HCT116 (cell line): ENCODE results near the gene POLR2H. TPM values are rescaled to one million over a fixed set of nuclear protein-coding genes. Genes with fewer than 3 reads are reported as not detected.
A peak's percentile ranks its signal among the peaks of the same experiment; 100 is the strongest.

Experiments used
- ATAC-seq: fragments of 200-7000 bp; cut with Tn5 transposase; 2 replicates; pipeline ENCODE4 v1.9.1; 2020; ENCODE audit warnings: mild to moderate bottlenecking, moderate library complexity
- BruUV-seq: library from RNA; stranded (reverse); fragments of 400-500 nt; replicated peaks from 2 replicates; lab custom pipeline; 2021; lab: Mats Ljungman, UMichigan
- CTCF ChIA-PET: fragments of 300-600 bp; sonication (Branson Sonifier 250); formaldehyde crosslinking; loops from one replicate; lab custom pipeline; 2021; ENCODE audit warnings: antibody characterized with exemption; lab: Charles Lee
- POLR2A ChIA-PET: fragments of 300-600, 350-600 bp; sonication (Branson Sonifier 250); formaldehyde crosslinking; loops from one replicate; lab custom pipeline; 2021; ENCODE audit warnings: antibody characterized with exemption; lab: Charles Lee
- RAD21 ChIA-PET, 2 experiments: fragments of 300-600 bp; sonication (Branson Sonifier 250); formaldehyde crosslinking; loops; one replicate each; lab custom pipeline; 2023; ENCODE audit warnings: low total read pairs in 2 of 2; ENCODE audit not compliant: uncharacterized antibody in 2 of 2, unreplicated experiment in 2 of 2, low non-redundant PET in 1 of 2; lab: Charles Lee
- DNase-seq: peaks from one replicate; pipeline ENCODE4 v3.0.0-alpha.2; 2010; ENCODE audit warnings: low read depth, low spot score
- H2AFZ ChIP-seq: fragments of 200-600 bp; shearing (Covaris generic), sonication (generic); 2 replicates; pipeline ENCODE4 v1.6.1; 2017; ENCODE audit warnings: low read depth, mixed run types, mixed read lengths, antibody characterized with exemption, low read length; ENCODE audit not compliant: poor library complexity, severe bottlenecking
- H3K27ac ChIP-seq: 2 replicates; pipeline ENCODE4 v1.5.1; 2012; ENCODE audit warnings: low read depth, low read length
- H3K27me3 ChIP-seq: fragments of 200-600 bp; sonication (generic); 2 replicates; pipeline ENCODE4 v1.6.1; 2016; ENCODE audit warnings: mixed run types, low read length, mixed read lengths; ENCODE audit not compliant: insufficient read depth
- H3K36me3 ChIP-seq, 2 experiments: fragments of 200-500 bp in 1 of 2; fragments of 200-600 bp in 1 of 2; sonication (Bioruptor generic) in 1 of 2; sonication (generic) in 1 of 2; 2 replicates each; pipeline versions ENCODE4 v1.5.1 to v1.6.1; 2014 to 2016; ENCODE audit warnings: low read length in 2 of 2, inconsistent platforms in 1 of 2, mixed read lengths in 1 of 2, mixed run types in 1 of 2; ENCODE audit not compliant: insufficient read depth in 2 of 2, control insufficient read depth in 1 of 2
- H3K4me1 ChIP-seq, 2 experiments: fragments of 200-600 bp in 1 of 2; sonication (generic) in 1 of 2; 2 replicates each; pipeline versions ENCODE4 v1.5.1 to v1.6.1; 2012 to 2017; ENCODE audit warnings: low read length in 2 of 2, inconsistent platforms in 1 of 2, mild to moderate bottlenecking in 1 of 2, mixed read lengths in 1 of 2, mixed run types in 1 of 2, moderate library complexity in 1 of 2; ENCODE audit not compliant: insufficient read depth in 2 of 2, control insufficient read depth in 1 of 2
- H3K4me2 ChIP-seq: fragments of 200-600 bp; sonication (generic); 2 replicates; pipeline ENCODE4 v1.6.1; 2017; ENCODE audit warnings: mixed run types, low read length, mixed read lengths
- H3K4me3 ChIP-seq, 2 experiments: fragments of 200-600 bp in 1 of 2; sonication (generic) in 1 of 2; replicated peaks in 1 of 2; 2 replicates each; pipeline ENCODE4 v1.5.1; 2011 to 2016; ENCODE audit warnings: low read length in 2 of 2, control low read depth in 1 of 2, low read depth in 1 of 2, mild to moderate bottlenecking in 1 of 2, mixed read lengths in 1 of 2, mixed run types in 1 of 2
- H3K79me2 ChIP-seq: fragments of 200-600 bp; sonication (generic); 2 replicates; pipeline ENCODE4 v1.6.1; 2017; ENCODE audit warnings: mild to moderate bottlenecking, mixed run types, low read length, moderate library complexity, mixed read lengths; ENCODE audit not compliant: insufficient read depth
- H3K9ac ChIP-seq: fragments of 200-600 bp; sonication (generic); 2 replicates; pipeline ENCODE4 v1.6.1; 2016; ENCODE audit warnings: low read length, mixed read lengths
- H3K9me2 ChIP-seq: fragments of 200-600 bp; sonication (generic), shearing (Covaris generic); 2 replicates; pipeline ENCODE4 v1.6.1; 2017; ENCODE audit warnings: mixed run types, mild to moderate bottlenecking, moderate library complexity; ENCODE audit not compliant: insufficient read depth
- H3K9me3 ChIP-seq, 2 experiments: fragments of 200-500 bp in 1 of 2; fragments of 200-600 bp in 1 of 2; sonication (Bioruptor generic) in 1 of 2; sonication (generic) in 1 of 2; 2 replicates each; pipeline ENCODE4 v1.6.1; 2014 to 2017; ENCODE audit warnings: low read length in 2 of 2, mixed read lengths in 2 of 2, inconsistent platforms in 1 of 2, low read depth in 1 of 2, mild to moderate bottlenecking in 1 of 2, mixed run types in 1 of 2, moderate library complexity in 1 of 2; ENCODE audit not compliant: control insufficient read depth in 1 of 2, insufficient read depth in 1 of 2
- H4K20me1 ChIP-seq: fragments of 200-600 bp; sonication (generic), shearing (Covaris generic); 2 replicates; pipeline ENCODE4 v1.6.1; 2017; ENCODE audit warnings: mixed run types, mild to moderate bottlenecking, moderate library complexity; ENCODE audit not compliant: insufficient read depth
- CBX3 ChIP-seq: IDR thresholded peaks from 2 replicates; pipeline ENCODE4 v1.6.1; 2012; ENCODE audit warnings: low read depth
- CEBPB ChIP-seq: IDR thresholded peaks from 2 replicates; pipeline ENCODE4 v1.6.1; 2012; ENCODE audit warnings: low read depth
- CTCF ChIP-seq, 3 experiments: fragments of 200-600 bp in 1 of 3; sonication (generic) in 1 of 3; IDR thresholded peaks in 2 of 3; conservative IDR thresholded peaks in 1 of 3; 2 replicates each; pipeline ENCODE4 v1.5.1; 2012 to 2017; ENCODE audit warnings: low read depth in 2 of 3, low read length in 2 of 3, antibody characterized with exemption in 1 of 3, borderline replicate concordance in 1 of 3, control low read depth in 1 of 3, mild to moderate bottlenecking in 1 of 3, mixed read lengths in 1 of 3, mixed run types in 1 of 3, moderate library complexity in 1 of 3; ENCODE audit not compliant: insufficient read depth in 1 of 3
- EGR1 ChIP-seq: IDR thresholded peaks from 2 replicates; pipeline ENCODE4 v1.6.1; 2012; ENCODE audit warnings: low read depth
- ELF1 ChIP-seq: IDR thresholded peaks from 2 replicates; pipeline ENCODE4 v1.6.1; 2012; ENCODE audit warnings: low read depth, borderline replicate concordance
- EZH2 ChIP-seq: fragments of 200-600 bp; sonication (generic); IDR thresholded peaks from 2 replicates; pipeline ENCODE4 v1.6.1; 2017; ENCODE audit warnings: antibody characterized with exemption, mixed run types
- EZH2phosphoT487 ChIP-seq: fragments of 200-600 bp; IDR thresholded peaks from 2 replicates; pipeline ENCODE4 v1.6.1; 2018; ENCODE audit warnings: antibody characterized with exemption, borderline replicate concordance
- POLR2A ChIP-seq: IDR thresholded peaks from 2 replicates; pipeline ENCODE4 v1.7.0; 2011; ENCODE audit warnings: borderline replicate concordance; ENCODE audit not compliant: insufficient read depth, insufficient read length; ENCODE audit errors: extremely low read depth
- POLR2AphosphoS5 ChIP-seq: IDR thresholded peaks from 2 replicates; pipeline ENCODE4 v1.6.1; 2011; ENCODE audit warnings: mild to moderate bottlenecking, low read depth, low read length, moderate library complexity
- RAD21 ChIP-seq: IDR thresholded peaks from 2 replicates; pipeline ENCODE4 v1.6.1; 2012; ENCODE audit warnings: low read depth, mild to moderate bottlenecking
- REST ChIP-seq: IDR thresholded peaks from 2 replicates; pipeline ENCODE4 v1.6.1; 2012; ENCODE audit warnings: low read depth
- SIN3A ChIP-seq: IDR thresholded peaks from 2 replicates; pipeline ENCODE4 v1.6.1; 2012; ENCODE audit warnings: low read depth
- TCF7L2 ChIP-seq: IDR thresholded peaks from 2 replicates; pipeline ENCODE4 v1.7.0; 2011; ENCODE audit warnings: borderline replicate concordance, inconsistent platforms; ENCODE audit not compliant: insufficient read depth, insufficient read length; ENCODE audit errors: extremely low read depth
- YY1 ChIP-seq: IDR thresholded peaks from 2 replicates; pipeline ENCODE4 v1.6.1; 2011; ENCODE audit warnings: low read length, low read depth, moderate library complexity, mild to moderate bottlenecking; ENCODE audit not compliant: insufficient replicate concordance; ENCODE audit errors: extremely low read depth
- ZFX ChIP-seq: fragments of 450-650 bp; IDR thresholded peaks from 2 replicates; pipeline ENCODE4 v1.6.1; 2017
- ZNF274 ChIP-seq: fragments of 200-500 bp; sonication (Bioruptor generic); IDR thresholded peaks from 2 replicates; pipeline ENCODE4 v1.6.1; 2014; ENCODE audit warnings: mild to moderate bottlenecking, low read depth, low read length, inconsistent platforms
- intact Hi-C: fragments of 100-400 bp; cut with micrococcal nuclease; formaldehyde crosslinking; loops from 2 replicates; pipeline ENCODE4 v1.10.0; 2022
- total RNA-seq: library from RNA; stranded (reverse); gene quantifications from one replicate; pipeline ENCODE4 v1.2.1, GENCODE V29; 2021; ENCODE audit not compliant: unreplicated experiment
- TF ChIP-seq, protein P1 (sequence below): IDR thresholded peaks from 2 replicates; pipeline ENCODE4 v1.6.1; 2012
- TF ChIP-seq, protein P2 (sequence below): IDR thresholded peaks from 2 replicates; pipeline ENCODE4 v1.6.1; 2011; ENCODE audit warnings: mild to moderate bottlenecking, low read length, moderate library complexity; ENCODE audit not compliant: insufficient replicate concordance; ENCODE audit errors: extremely low read depth

The POLR2H gene
- total RNA-seq, 1 experiment from 2014 or later: 156 TPM

- RAD21 ChIA-PET: no interaction called here
- H3K27ac ChIP-seq: no peak overlapping the region
- no peak overlapping the region for H2AFZ ChIP-seq
- H3K9me3 ChIP-seq: no peaks in the 10 kb centered on the region
- H3K79me2 ChIP-seq: no peaks in the 10 kb centered on the region; the same call in 1 of the 2 replicates
- TF ChIP-seq EZH2phosphoT487 (no peak), EZH2 (no peak), EGR1 (no peak), ZNF274 (no peak), POLR2AphosphoS5 (no peak), TCF7L2 (no peak), ZFX (no peak), CBX3 (no peak), CEBPB (no peak), SIN3A (no peak), YY1 (no peak), ELF1 (no peak), CTCF (IDR thresholded peaks at IDR 0.05 in 2 of 3, conservative IDR thresholded peaks at IDR 0.05 in 1 of 3; ENCODE audit: borderline replicate concordance in 1 of 3, insufficient read depth in 1 of 3, low read depth in 2 of 3, low read length in 2 of 3) (no peak), POLR2A (no peak), RAD21 (no peak), REST (no peak)
- TF ChIP-seq, protein P1, sequence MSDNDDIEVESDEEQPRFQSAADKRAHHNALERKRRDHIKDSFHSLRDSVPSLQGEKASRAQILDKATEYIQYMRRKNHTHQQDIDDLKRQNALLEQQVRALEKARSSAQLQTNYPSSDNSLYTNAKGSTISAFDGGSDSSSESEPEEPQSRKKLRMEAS: no peak
- TF ChIP-seq, protein P2, sequence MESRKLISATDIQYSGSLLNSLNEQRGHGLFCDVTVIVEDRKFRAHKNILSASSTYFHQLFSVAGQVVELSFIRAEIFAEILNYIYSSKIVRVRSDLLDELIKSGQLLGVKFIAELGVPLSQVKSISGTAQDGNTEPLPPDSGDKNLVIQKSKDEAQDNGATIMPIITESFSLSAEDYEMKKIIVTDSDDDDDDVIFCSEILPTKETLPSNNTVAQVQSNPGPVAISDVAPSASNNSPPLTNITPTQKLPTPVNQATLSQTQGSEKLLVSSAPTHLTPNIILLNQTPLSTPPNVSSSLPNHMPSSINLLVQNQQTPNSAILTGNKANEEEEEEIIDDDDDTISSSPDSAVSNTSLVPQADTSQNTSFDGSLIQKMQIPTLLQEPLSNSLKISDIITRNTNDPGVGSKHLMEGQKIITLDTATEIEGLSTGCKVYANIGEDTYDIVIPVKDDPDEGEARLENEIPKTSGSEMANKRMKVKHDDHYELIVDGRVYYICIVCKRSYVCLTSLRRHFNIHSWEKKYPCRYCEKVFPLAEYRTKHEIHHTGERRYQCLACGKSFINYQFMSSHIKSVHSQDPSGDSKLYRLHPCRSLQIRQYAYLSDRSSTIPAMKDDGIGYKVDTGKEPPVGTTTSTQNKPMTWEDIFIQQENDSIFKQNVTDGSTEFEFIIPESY: no peak
- H4K20me1 ChIP-seq: no peaks in the 10 kb centered on the region
- intact Hi-C loops: no loop called here
- H3K4me2 ChIP-seq: no peak overlapping the region
- POLR2A ChIA-PET: no interaction called here
- no TSS peak for BruUV-seq
- no peaks in the 10 kb centered on the region for H3K27me3 ChIP-seq
- H3K9ac ChIP-seq: no peak overlapping the region
- DNase-seq: no peak
- peaks cover 24% of the 10 kb centered on the region in 2 experiments; a peak in 3 of 4 replicates for H3K36me3 ChIP-seq
- CTCF ChIA-PET: interaction anchor here (1.2 kb wide), 1 partner anchor 178 kb away, joined by 3 read pairs; no protein-coding TSS in a partner anchor
- ATAC-seq: peak; percentile 46
- peaks cover 0 to 6% of the 10 kb centered on the region in 2 experiments; a peak in 1 of 4 replicates for H3K4me1 ChIP-seq
- no peaks in the 10 kb centered on the region for H3K9me2 ChIP-seq
- no peak overlapping the region for H3K4me3 ChIP-seq
Observed at GRCh38 chr3:184354754-184355153, 6.8 kb upstream of the POLR2H start.
